Natural killer cell (primary cell): ENCODE results near the gene SLIT1. TPM values are rescaled to one million over a fixed set of nuclear protein-coding genes. Genes with fewer than 3 reads are reported as not detected.

ENCODE experiments used
- ATAC-seq, 3 donors: fragments of 150-1000 bp in 2 of 3; fragments of 200-7000 bp in 1 of 3; cut with Tn5 transposase; 1 replicate in 1 of 3; 2 replicates in 2 of 3; pipeline ENCODE4 v1.10.0; 2021; ENCODE audit warnings: mild to moderate bottlenecking in 2 of 3, moderate library complexity in 2 of 3
- DNase-seq, 2 donors: peaks; one replicate each; pipeline versions ENCODE4 v3.0.0 to v3.0.0-alpha.2; 2013 to 2021; ENCODE audit warnings: mixed read lengths in 1 of 2
- H3K27ac ChIP-seq: one replicate; pipeline ENCODE4 v1.5.1; 2013; ENCODE audit warnings: mild to moderate bottlenecking, low read length
- H3K27me3 ChIP-seq: one replicate; pipeline ENCODE4 v1.6.1; 2013; ENCODE audit warnings: low read length; ENCODE audit not compliant: control insufficient read depth, insufficient read depth
- H3K36me3 ChIP-seq: one replicate; pipeline ENCODE4 v1.6.1; 2013; ENCODE audit warnings: low read length; ENCODE audit not compliant: control insufficient read depth, insufficient read depth
- H3K4me1 ChIP-seq: one replicate; pipeline ENCODE4 v1.6.1; 2013; ENCODE audit warnings: low read length; ENCODE audit not compliant: control insufficient read depth, insufficient read depth
- H3K4me3 ChIP-seq: one replicate; pipeline ENCODE4 v1.5.1; 2013; ENCODE audit warnings: low read length
- H3K9me3 ChIP-seq: one replicate; pipeline ENCODE4 v1.6.1; 2013; ENCODE audit warnings: low read length; ENCODE audit not compliant: control insufficient read depth, insufficient read depth
- H3K27ac Mint-ChIP-seq, 2 donors: one replicate each; pipeline ENCODE4 v1.8.0; 2022; ENCODE audit warnings: mild to moderate bottlenecking in 2 of 2, mixed read lengths in 2 of 2, moderate library complexity in 1 of 2
- H3K27me3 Mint-ChIP-seq, 2 donors: one replicate each; pipeline ENCODE4 v1.8.0; 2022; ENCODE audit warnings: low read depth in 2 of 2, mixed read lengths in 2 of 2
- H3K36me3 Mint-ChIP-seq: one replicate; pipeline ENCODE4 v1.8.0; 2022; ENCODE audit warnings: mixed read lengths
- H3K4me1 Mint-ChIP-seq, 2 donors: one replicate each; pipeline ENCODE4 v1.8.0; 2022; ENCODE audit warnings: mixed read lengths in 2 of 2
- H3K4me3 Mint-ChIP-seq: one replicate; pipeline ENCODE4 v1.8.0; 2022; ENCODE audit warnings: mild to moderate bottlenecking, moderate library complexity, mixed read lengths
- H3K9me3 Mint-ChIP-seq, 2 donors: one replicate each; pipeline ENCODE4 v1.8.0; 2022; ENCODE audit warnings: mixed read lengths in 2 of 2
- CTCF ChIP-seq: fragments of 200-600 bp; IDR thresholded peaks from one replicate; pipeline ENCODE4 v1.8.0; 2022; ENCODE audit warnings: antibody characterized with exemption
- WGBS: methylation state at CpG from one replicate; pipeline ENCODE4 v1.1.7; 2013; ENCODE audit warnings: missing lambda C conversion rate; ENCODE audit not compliant: insufficient coverage; 5-methylcytosine and 5-hydroxymethylcytosine counted together
- intact Hi-C: fragments of 100-400 bp; cut with micrococcal nuclease; formaldehyde crosslinking; loops from one replicate; pipeline ENCODE4 v1.14.2; 2022
- total RNA-seq, 4 donors: library from RNA; stranded (reverse); fragments of 120-200 nt in 1 of 4; gene quantifications; one replicate each; pipeline versions ENCODE4 v1.2.3 to v1.2.4, GENCODE V29; 2013 to 2022

SLIT1 gene
- total RNA-seq, 3 donors from 2014 or later (not counting 1 experiment from before 2014, with no cell fraction given), result 0.28 to 1.5 (median 1.1) TPM

DNA sequence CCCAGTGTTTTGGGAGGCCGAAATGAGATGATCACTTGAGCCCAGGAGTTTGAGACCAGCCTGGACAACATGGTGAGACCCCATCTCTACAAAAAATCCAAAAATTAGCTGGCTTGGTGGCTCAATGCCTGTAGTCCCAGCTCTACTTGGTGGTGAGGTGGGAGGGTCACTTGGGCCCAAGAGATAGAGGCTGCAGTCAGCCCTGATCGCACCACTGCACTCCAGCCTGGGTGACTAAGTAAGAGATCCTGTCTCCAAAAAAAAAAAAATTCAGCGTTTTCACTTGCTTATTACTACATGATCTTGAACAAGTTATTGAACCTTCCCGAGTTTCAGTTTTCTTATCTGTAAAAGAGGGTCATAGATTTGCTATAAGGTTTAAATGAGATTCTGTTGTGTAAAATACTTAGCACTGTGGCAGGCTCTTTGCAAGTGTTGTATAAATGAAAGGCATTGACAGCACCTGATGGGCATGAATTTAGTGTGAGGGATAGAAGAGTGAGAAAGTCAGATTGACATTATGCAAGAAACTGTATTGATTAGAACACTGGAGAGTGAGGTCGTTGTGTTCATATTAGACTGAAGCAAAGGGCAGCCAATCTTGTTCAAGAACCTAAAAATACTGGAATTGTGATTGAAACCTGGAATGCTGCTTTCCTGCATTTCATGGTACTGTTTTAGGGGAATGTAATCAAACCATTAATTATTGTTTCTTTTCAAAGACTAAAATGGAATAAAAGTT lies 216.9 kb downstream of the SLIT1 start:
- H3K4me1 ChIP-seq, result no peaks in the 10 kb centered on the region
- no peak for ATAC-seq
- no peaks in the 10 kb centered on the region for H3K9me3 ChIP-seq
- Mint-ChIP-seq H3K27me3 (no peaks in the 10 kb centered on the region), H3K27ac (no peak overlapping the region), H3K4me3 (no peak overlapping the region), H3K9me3 (no peaks in the 10 kb centered on the region), H3K36me3 (no peaks in the 10 kb centered on the region), H3K4me1 (no peaks in the 10 kb centered on the region)
- intact Hi-C loops, result no loop called here
- DNase-seq, result no peak
- WGBS, result 97% methylated on average over 5 of the region's 5 CpGs
- no peak for TF ChIP-seq CTCF
- H3K27me3 ChIP-seq, result no peaks in the 10 kb centered on the region
- no peaks in the 10 kb centered on the region for H3K36me3 ChIP-seq
- H3K27ac ChIP-seq, result no peak overlapping the region
- H3K4me3 ChIP-seq, result no peak overlapping the region

GRCh38 chr10:96967847-96968246 lies 217.9 kb downstream of the SLIT1 start:
- Mint-ChIP-seq H3K4me3 (no peak overlapping the region), H3K4me1 (peaks cover 2% of the 10 kb centered on the region in 2 donors), H3K27me3 (no peaks in the 10 kb centered on the region), H3K36me3 (no peaks in the 10 kb centered on the region), H3K27ac (no peak overlapping the region), H3K9me3 (no peaks in the 10 kb centered on the region)
- no peak for TF ChIP-seq CTCF
- no peak for DNase-seq
- ATAC-seq, result no peak
- H3K4me3 ChIP-seq, result no peak overlapping the region
- no peaks in the 10 kb centered on the region for H3K9me3 ChIP-seq
- H3K27me3 ChIP-seq, result no peaks in the 10 kb centered on the region
- intact Hi-C loops, result no loop called here
- no peak overlapping the region for H3K27ac ChIP-seq
- no peaks in the 10 kb centered on the region for H3K4me1 ChIP-seq
- no peaks in the 10 kb centered on the region for H3K36me3 ChIP-seq

GRCh38 chr10:96964131-96964530 lies 221.6 kb downstream of the SLIT1 start:
- peaks cover under 1% of the 10 kb centered on the region for H3K36me3 ChIP-seq
- WGBS, result no CpG with 5 or more reads among the region's 2 CpGs
- H3K9me3 Mint-ChIP-seq, result no peaks in the 10 kb centered on the region
- no peaks in the 10 kb centered on the region for H3K27me3 Mint-ChIP-seq
- no peak for DNase-seq
- H3K27ac Mint-ChIP-seq, result no peak overlapping the region
- no peaks in the 10 kb centered on the region for H3K27me3 ChIP-seq
- ATAC-seq, result no peak
- peaks cover 5 to 8% of the 10 kb centered on the region in 2 donors for H3K4me1 Mint-ChIP-seq
- intact Hi-C loops, result no loop called here
- no peaks in the 10 kb centered on the region for H3K4me1 ChIP-seq
- no peaks in the 10 kb centered on the region for H3K9me3 ChIP-seq
- no peaks in the 10 kb centered on the region for H3K36me3 Mint-ChIP-seq
- H3K4me3 Mint-ChIP-seq, result no peak overlapping the region
- no peak overlapping the region for H3K27ac ChIP-seq
- TF ChIP-seq CTCF, result no peak
- no peak overlapping the region for H3K4me3 ChIP-seq

- DNase-seq (no peak), ATAC-seq (no peak)
- intact Hi-C loops, result no loop called here
- no peaks in the 10 kb centered on the region for H3K9me3 ChIP-seq
- no peaks in the 10 kb centered on the region for H3K9me3 Mint-ChIP-seq
- no peak overlapping the region for H3K4me3 Mint-ChIP-seq
- no peak overlapping the region for H3K27ac ChIP-seq
- no peaks in the 10 kb centered on the region for H3K4me1 ChIP-seq
- no peak for TF ChIP-seq CTCF
- H3K27me3 Mint-ChIP-seq, result no peaks in the 10 kb centered on the region
- peaks cover 20% of the 10 kb centered on the region for H3K36me3 ChIP-seq
- H3K4me3 ChIP-seq, result no peak overlapping the region
- H3K4me1 Mint-ChIP-seq, result peaks cover 5 to 8% of the 10 kb centered on the region in 2 donors
- 95% methylated on average over 2 of the region's 2 CpGs for WGBS
- H3K36me3 Mint-ChIP-seq, result peaks cover under 1% of the 10 kb centered on the region
- no peak overlapping the region for H3K27ac Mint-ChIP-seq
- no peaks in the 10 kb centered on the region for H3K27me3 ChIP-seq
Observed at GRCh38 chr10:96960872-96961271, 224.9 kb downstream of the SLIT1 start.
